ENCODE measurements around the gene MGMT.

Gene MGMT

GRCh38 chr10:129815898-129816655 is 349.0 kb downstream of the MGMT start:
- DNase-seq: no peak

- no peak for DNase-seq
These were observed 349.6 kb downstream of the MGMT start for GRCh38 chr10:129816656-129817045.

Data from NCI-H1436 (cell line).